HG03378 (cell line): ENCODE measurements around the gene DIPK1A.
"Not testable (repeated sequence)": the region's sequence is repeated elsewhere in the genome, so short reads cannot be mapped to it uniquely, and the experiment has no call there.

Source experiments
- ATAC-seq: cut with Tn5 transposase; IDR thresholded peaks from one replicate; pipeline ENCODE4 v1.9.1; 2021; ENCODE audit warnings: mild to moderate bottlenecking, moderate library complexity; ENCODE audit not compliant: unreplicated experiment

DIPK1A gene

GRCh38 chr1:92980732-92981647, 19.7 kb upstream of the DIPK1A start:
- ATAC-seq, result peak; percentile 68

- peak; percentile 80 for ATAC-seq
Observed at GRCh38 chr1:92975551-92976232, 14.4 kb upstream of the DIPK1A start.

- not testable (repeated sequence) for ATAC-seq
Observed at GRCh38 chr1:92974112-92974511, 12.8 kb upstream of the DIPK1A start.

GRCh38 chr1:92973203-92973897, 12.1 kb upstream of the DIPK1A start:
- ATAC-seq, result no peak

- no peak for ATAC-seq
Observed at GRCh38 chr1:92972409-92973129, 11.3 kb upstream of the DIPK1A start.

GRCh38 chr1:92971932-92972331, 10.7 kb upstream of the DIPK1A start:
- ATAC-seq, result not testable (repeated sequence)

GRCh38 chr1:92970990-92971689, 9.9 kb upstream of the DIPK1A start:
- no peak for ATAC-seq

GRCh38 chr1:92969517-92969916, 8.3 kb upstream of the DIPK1A start:
- no peak for ATAC-seq

GRCh38 chr1:92968138-92969032, 7.1 kb upstream of the DIPK1A start:
- peak; percentile 51 for ATAC-seq

- no peak for ATAC-seq
Observed at GRCh38 chr1:92964998-92965397, 3.7 kb upstream of the DIPK1A start.

GRCh38 chr1:92964316-92964715, 3.1 kb upstream of the DIPK1A start:
- ATAC-seq, result no peak

- peak; percentile 67 for ATAC-seq
Observed at GRCh38 chr1:92961896-92962752, 862 bp upstream of the DIPK1A start.

GRCh38 chr1:92960395-92961130, 699 bp downstream of the DIPK1A start:
- peak; percentile 45 for ATAC-seq

- no peak for ATAC-seq
Observed at GRCh38 chr1:92958203-92958970, 2.9 kb downstream of the DIPK1A start.

GRCh38 chr1:92957030-92957734, 4.1 kb downstream of the DIPK1A start:
- ATAC-seq, result peak; percentile 34
